GM21576 (cell line): ENCODE data around the gene GSE1.

Experiments
- ATAC-seq: cut with Tn5 transposase; IDR thresholded peaks from one replicate; pipeline ENCODE4 v1.9.1; 2021; ENCODE audit warnings: mild to moderate bottlenecking, moderate library complexity; ENCODE audit not compliant: unreplicated experiment

The GSE1 gene

DNA sequence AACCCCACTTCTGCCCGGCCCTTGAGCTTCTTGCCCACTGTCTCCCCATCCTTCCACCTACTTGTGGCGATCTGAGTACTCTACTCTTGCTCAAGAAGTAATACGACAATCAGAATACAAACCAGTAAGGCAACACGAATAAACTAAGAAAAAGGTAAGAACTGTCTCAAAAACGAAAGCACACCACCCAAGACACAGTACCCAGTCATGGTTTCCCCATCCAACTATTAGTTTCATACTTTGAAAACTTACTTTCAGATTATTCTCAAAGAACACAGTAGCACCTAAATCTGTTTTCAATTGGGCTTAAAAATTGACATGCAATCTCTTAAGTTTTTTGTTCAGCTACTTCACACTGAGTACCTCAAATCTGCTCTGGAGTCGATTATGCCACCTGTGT, 61.7 kb downstream of the GSE1 start:
- no peak for ATAC-seq

DNA sequence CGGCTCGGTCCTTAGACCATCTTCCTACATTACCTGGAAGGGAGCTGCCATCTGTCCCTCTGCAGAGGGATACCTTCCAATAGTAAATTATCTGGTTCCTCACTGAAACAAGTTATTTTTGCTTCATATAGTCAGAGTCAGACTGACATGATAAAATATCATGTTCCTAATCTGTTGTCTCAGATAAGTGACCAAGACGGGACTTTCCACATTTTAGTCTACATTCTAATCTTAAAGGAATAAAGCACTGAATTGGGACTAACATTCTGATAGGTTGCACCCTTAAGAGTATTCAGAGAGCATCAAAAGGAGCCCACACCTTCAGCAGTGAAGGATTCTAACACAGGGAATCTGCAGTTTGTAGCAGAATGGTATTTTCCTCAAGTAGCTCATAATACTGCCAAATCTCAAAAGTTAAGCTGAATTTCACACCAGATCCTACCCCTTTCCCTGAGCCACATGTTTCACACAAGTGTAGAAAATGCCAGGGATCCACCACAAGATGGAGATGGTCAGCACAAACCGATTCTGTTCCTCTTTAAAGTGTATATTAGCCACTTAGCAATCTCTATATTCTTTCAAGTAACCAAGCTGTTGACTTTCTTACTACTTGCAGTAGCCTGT, 62.2 kb downstream of the GSE1 start:
- ATAC-seq = no peak

- ATAC-seq = no peak
These were observed 63.3 kb downstream of the GSE1 start for GRCh38 chr16:85676466-85676865.

DNA sequence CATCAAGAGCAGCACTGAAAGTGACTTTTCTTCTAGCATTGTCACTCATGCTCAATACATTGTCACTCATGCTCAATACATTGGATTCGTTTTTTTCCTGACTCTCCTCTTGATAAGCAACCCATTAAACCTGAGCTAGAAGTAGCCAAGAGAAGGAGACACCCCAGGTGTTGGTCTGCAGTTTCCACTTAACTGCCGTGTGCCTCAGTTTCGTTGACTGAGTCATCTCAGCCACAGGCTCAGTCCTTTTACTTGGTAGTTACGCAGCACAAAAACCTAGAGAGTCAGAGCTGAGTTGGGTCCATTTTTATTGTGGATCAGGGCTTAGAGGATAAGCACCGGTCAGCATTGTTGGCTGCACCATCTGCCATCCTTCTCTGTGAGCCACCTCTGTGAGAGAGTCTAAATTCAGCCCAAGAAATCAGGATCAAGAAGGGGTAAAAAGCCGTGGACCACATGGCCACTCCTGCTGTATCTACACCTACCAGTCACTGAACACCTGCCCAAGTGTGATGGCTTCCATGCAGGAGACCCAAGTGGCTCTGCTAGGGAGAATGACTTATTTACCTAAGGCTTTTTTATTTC, 64.4 kb downstream of the GSE1 start:
- ATAC-seq = no peak

GRCh38 chr16:85678016-85678415, 64.9 kb downstream of the GSE1 start:
- ATAC-seq = no peak

GRCh38 chr16:85678821-85679220, 65.7 kb downstream of the GSE1 start:
- ATAC-seq = no peak

DNA sequence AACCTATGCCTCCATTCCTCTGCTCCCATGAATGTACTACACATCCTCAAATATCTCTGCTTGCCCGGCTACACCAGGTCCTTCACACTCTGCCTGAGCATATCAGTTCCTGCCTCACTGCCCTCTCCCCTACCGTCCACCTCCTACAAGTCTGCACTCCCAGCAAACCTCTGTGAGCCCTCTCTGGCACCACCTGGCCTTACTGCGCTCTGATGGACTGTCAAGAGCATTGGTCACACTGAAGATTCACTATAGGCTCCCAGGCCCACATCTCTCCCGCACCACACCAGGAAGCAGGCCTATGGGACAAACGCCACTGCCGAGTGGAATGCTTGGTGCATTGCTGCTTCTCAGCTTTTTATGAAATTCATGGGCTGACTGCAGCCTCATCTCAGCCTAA, 66.7 kb downstream of the GSE1 start:
- no peak for ATAC-seq

DNA sequence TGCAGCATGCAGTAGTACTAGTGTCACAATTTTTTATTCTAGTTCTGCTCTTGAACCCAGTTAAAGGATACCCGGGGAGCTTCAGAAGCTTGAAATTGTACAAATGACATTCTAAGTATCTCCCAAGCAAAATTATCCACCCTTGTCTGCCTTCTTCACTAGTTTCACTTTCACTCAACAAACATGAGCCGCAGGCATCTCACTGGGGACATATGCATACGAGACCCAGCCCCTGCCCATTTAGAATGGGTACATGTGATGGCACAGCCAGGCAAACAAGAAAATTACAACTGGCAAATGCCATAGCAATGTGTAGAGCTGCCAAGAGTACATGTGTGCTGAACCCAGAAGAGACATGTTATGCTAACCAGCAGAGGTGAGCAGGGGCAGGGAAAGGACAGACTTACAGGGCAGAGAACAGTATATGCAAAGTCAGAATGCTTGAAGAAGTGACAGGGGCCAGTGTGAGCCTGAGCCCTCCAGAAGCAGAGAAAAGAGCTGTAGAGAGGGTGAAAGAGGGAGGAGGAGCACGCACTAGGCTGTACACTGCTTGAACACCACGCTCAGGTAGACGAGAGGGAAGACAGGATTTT, 67.3 kb downstream of the GSE1 start:
- ATAC-seq = no peak

GRCh38 chr16:85681255-85681654, 68.1 kb downstream of the GSE1 start:
- ATAC-seq = no peak

GRCh38 chr16:85682516-85682915, 69.4 kb downstream of the GSE1 start:
- no peak for ATAC-seq

DNA sequence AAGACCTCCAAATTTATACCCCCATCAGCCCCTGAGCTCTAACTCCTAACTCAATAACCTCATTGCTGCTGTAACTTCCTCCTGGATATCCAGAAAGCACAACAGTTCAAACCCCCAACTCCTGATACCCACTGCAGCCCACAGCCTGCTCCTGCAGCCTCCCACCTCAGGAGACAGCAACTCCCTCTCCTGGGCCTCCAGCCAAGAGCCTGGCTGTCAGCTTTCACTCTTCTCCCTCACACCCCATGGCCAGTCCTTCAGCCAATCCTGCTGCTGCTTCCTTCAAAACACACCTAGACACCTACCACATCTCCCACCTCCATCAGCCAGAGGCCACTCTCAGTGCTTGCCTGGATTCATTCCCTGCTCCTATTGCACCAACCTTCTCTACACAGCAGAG, 70.2 kb downstream of the GSE1 start:
- no peak for ATAC-seq

GRCh38 chr16:85685251-85685650, 72.1 kb downstream of the GSE1 start:
- no peak for ATAC-seq

DNA sequence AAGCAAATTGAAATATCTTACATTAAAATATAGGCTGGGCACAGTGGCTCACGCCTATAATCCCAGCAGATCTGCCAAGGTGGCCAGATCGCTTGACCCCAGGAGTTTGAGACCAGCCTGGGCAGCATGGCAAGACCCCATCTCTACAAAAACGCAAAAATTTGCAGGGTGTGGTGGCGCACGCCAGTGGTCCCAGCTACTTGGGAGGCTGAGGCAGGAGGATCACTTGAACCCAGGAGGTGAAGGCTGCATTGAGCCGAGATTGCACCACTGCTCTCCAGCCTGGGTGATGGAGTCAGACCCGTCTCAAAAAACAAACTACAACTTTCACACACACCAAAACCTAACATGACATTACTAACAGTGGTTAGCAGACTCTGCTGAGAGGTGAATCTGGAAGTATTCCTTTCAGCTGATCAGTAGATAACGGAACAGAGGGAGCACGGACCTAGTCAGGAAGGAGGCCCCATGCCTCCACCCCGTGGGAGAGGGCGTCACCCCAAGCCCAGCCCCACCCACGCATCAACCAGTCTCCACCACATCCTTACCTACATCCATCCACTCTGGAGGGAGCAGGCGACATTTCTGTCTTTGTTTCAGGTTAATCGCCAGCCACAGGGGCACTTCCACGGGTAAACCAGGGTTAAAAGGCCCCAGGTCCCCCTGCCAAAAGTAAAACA, 73.9 kb downstream of the GSE1 start:
- no peak for ATAC-seq

DNA sequence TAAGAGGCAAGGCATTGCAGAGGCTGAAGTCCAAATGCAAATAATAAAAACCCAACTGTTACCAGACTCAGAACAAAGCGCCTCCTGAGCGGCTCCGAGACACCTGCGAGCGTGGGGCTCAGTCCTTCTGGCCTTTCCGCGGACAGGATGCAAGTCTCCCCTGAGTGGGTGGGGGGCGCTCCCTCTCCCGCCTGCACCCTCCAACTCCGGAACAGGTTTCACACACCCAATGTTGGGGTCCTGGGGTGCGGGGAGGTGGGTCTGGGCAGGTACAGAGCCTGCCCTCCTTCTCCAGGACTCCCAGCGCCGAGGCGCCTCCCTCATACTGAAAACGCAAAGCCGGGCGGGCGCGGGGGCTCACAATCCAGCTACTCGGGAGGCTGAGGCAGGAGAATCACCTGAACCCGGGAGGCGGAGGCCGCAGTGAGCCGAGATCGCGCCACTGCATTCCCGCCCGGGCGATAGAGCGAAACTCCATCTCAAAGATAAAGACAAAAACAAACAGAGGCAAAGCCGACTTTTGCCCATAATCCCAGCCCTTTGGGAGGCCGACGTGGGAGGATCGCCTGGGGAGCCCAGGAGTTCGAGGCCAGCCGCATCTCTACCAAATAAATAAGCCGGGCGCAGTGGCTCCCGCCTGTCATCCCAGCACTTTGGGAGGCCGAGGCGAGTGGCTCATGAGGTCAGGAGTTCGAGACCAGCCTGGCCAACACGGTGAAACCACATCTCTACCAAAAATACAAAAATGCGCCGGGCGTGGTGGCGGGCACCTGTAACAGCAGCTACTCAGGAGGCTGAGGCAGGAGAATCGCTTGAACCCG, 74.7 kb downstream of the GSE1 start:
- ATAC-seq = no peak

DNA sequence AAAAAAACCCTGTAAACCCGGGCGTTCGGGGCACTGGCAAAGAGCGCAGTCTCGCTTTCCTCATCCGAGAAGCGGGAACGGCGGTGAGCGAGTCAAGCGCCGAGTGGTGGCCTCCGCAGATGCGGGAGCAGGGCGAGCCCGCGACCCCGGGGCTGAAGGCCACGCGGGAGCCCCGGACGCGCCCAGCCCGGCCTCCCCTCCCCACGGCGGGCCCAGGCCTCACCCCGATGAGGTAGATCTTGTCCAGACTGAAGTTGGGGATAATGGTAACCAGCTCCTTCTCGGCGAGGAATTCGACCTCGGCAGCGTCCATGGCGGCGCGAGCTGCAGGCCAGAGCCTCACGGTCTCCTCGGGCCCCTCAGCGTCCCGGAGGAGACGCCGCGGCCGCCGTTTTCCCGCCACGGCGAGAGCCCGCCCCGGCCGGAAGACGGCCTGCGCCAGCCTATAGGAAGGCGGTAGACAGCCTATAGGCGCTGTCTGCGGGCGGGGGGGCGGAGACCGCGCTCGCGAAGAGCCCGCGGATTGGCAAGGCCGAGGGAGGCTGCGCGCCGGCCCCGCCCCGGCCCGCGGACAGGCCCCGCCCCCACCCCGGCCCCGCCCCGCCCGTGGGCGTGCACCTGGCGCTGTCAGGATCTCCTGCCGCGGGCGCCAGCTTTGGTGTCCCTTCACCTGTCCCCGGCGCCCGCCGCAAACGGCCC, 75.6 kb downstream of the GSE1 start, which contains the start of gene GINS2:
GINS2 (minus strand) TSS at position 369 of the 699 bp plus-strand sequence; CDS start at position 313, 56 bp downstream.
- peak; percentile 87 for ATAC-seq

DNA sequence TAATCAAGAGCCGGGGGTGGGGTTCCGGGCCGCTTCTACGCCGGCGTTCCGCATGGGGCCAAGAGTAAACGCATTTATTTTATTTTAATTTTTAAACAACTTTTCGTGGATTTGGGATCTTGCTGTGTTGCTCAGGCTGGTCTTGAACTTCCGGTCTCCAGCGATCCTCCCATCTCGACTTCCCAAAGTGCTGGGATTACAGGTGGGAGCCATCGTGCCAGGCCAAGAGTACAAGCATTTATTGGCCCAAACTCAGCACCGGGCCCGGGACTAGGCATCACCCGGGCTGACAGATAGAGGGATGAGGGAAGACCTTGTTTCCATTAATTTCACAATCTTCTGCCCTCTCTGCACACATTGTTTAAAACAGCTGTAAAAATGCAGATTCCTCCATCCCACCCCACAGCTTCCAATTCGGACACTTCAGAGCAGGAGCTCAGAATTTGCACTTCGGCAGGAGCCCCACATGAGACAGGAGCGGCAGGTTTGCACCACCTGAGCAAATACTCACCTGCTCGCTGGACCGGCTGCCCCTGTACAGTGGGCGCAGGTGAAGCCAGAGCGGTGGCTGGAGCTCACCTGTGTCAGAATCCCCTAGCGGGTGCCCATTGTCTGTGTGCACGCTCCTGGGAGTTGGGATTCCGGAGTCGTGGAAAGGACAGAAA, 76.3 kb downstream of the GSE1 start:
- ATAC-seq = no peak

GRCh38 chr16:85689950-85690320, 76.8 kb downstream of the GSE1 start:
- ATAC-seq = no peak

DNA sequence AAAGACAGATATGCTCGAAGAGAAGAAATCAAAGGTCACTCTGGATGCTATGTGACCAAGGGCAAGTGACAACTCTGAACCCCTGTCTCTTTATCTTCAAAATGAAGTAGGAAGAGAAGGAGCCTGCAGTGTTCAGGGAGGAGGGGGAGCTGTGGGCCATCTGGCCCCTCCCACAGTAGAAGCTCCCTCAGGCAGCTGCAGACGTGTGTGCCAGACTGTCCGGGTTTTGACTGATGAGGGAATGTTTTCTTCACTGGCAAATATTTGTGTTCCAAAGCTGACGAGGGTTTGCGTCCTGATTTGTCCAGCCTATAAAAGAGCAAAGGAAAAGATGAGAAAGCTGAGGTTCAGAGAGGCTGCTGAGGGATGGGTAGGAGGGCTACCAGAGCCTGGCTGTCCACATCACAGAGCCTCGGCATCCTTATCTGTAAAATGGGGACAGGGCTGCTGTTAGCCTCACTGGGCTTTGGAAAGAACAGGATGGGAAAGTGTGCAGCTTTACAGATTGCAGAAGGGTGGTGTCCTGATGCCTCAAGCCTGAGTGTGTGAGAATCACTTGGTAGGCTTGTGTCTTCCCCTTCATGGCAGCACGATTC, 77.4 kb downstream of the GSE1 start:
- no peak for ATAC-seq
